Stimulated activated CD4-positive, alpha-beta T cell treated with anti-CD3 and anti-CD28 coated beads, Interleukin-12 subunit alpha, Interleukin-12 subunit beta, amount 100 ng/mL, for 48 hours (primary cell): ENCODE data around the gene BSN.
A peak's percentile ranks its signal among the peaks of the same experiment; 100 is the strongest.
"Not testable (repeated sequence)": the region's sequence is repeated elsewhere in the genome, so short reads cannot be mapped to it uniquely, and the experiment has no call there.

Experiments used
- DNase-seq, 3 donors: peaks; one replicate each; pipeline ENCODE4 v3.0.0-alpha.2; 2020; ENCODE audit warnings: low read depth in 2 of 3, low spot score in 1 of 3

Gene BSN

GRCh38 chr3:49689046-49689907 lies 135.0 kb downstream of the BSN start, which contains the start of the genes MST1 and RNF123:
Gene MST1, minus strand, starts transcription at chr3:49689474. Its CDS starts 783 bp downstream, at chr3:49688691.
Gene RNF123, plus strand, starts transcription at chr3:49689557. Its CDS starts 1,609 bp downstream, at chr3:49691166.
- peak; percentile 85 to 89 (median 87) for DNase-seq

- DNase-seq = not testable (repeated sequence)
These were observed 135.8 kb downstream of the BSN start for GRCh38 chr3:49689908-49690624.

GRCh38 chr3:49690856-49691255 lies 136.6 kb downstream of the BSN start:
- DNase-seq = not testable (repeated sequence)

- not testable (repeated sequence) for DNase-seq
These were observed 137.2 kb downstream of the BSN start for GRCh38 chr3:49691481-49691880.

GRCh38 chr3:49694409-49695070 lies 140.3 kb downstream of the BSN start:
- DNase-seq = not testable (repeated sequence)

- not testable (repeated sequence) for DNase-seq
These were observed 141.2 kb downstream of the BSN start for GRCh38 chr3:49695350-49696015.

- DNase-seq = no peak
These were observed 145.2 kb downstream of the BSN start for GRCh38 chr3:49699281-49699979.

GRCh38 chr3:49700014-49700413 lies 145.7 kb downstream of the BSN start:
- no peak for DNase-seq

GRCh38 chr3:49700453-49701128 lies 146.3 kb downstream of the BSN start:
- no peak for DNase-seq

- no peak for DNase-seq
These were observed 147.3 kb downstream of the BSN start for GRCh38 chr3:49701388-49702077.

GRCh38 chr3:49702672-49703071 lies 148.4 kb downstream of the BSN start:
- no peak for DNase-seq

- DNase-seq = peak in 2 of 3 donors; percentile 47 to 48
These were observed 149.2 kb downstream of the BSN start for GRCh38 chr3:49703443-49703927.

- DNase-seq = no peak
These were observed 149.7 kb downstream of the BSN start for GRCh38 chr3:49703956-49704355.

GRCh38 chr3:49704629-49705028 lies 150.4 kb downstream of the BSN start:
- DNase-seq = no peak

GRCh38 chr3:49705390-49705960 lies 151.2 kb downstream of the BSN start:
- no peak for DNase-seq

- DNase-seq = no peak
These were observed 152.3 kb downstream of the BSN start for GRCh38 chr3:49706456-49707112.

- DNase-seq = no peak
These were observed 152.8 kb downstream of the BSN start for GRCh38 chr3:49707113-49707480.

- DNase-seq = no peak
These were observed 155.6 kb downstream of the BSN start for GRCh38 chr3:49709852-49710251.
